Measurements from ENCODE around the gene GABARAP.

DNA sequence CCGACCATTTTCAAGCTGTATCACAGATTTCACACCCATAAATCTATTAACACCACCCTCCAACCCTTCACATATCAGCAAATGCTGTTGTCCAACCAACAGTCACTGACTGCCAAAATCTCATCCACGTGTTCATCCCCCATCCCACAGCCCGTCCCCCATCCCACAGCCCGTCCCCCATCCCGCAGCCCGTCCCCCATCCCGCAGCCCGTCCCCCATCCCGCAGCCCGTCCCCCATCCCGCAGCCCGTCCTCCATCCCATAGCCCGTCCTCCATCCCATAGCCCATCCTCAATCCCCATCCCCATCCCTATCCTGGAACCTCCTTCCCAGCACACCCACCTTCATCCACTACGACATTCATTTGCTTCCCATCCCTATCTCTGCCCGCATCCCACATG, 36.7 kb downstream of the GABARAP start:
- TF ChIP-seq, protein P1, sequence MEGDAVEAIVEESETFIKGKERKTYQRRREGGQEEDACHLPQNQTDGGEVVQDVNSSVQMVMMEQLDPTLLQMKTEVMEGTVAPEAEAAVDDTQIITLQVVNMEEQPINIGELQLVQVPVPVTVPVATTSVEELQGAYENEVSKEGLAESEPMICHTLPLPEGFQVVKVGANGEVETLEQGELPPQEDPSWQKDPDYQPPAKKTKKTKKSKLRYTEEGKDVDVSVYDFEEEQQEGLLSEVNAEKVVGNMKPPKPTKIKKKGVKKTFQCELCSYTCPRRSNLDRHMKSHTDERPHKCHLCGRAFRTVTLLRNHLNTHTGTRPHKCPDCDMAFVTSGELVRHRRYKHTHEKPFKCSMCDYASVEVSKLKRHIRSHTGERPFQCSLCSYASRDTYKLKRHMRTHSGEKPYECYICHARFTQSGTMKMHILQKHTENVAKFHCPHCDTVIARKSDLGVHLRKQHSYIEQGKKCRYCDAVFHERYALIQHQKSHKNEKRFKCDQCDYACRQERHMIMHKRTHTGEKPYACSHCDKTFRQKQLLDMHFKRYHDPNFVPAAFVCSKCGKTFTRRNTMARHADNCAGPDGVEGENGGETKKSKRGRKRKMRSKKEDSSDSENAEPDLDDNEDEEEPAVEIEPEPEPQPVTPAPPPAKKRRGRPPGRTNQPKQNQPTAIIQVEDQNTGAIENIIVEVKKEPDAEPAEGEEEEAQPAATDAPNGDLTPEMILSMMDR (IDR thresholded peaks at IDR 0.05), result no peak
- TF ChIP-seq, protein P2, sequence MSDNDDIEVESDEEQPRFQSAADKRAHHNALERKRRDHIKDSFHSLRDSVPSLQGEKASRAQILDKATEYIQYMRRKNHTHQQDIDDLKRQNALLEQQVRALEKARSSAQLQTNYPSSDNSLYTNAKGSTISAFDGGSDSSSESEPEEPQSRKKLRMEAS (IDR thresholded peaks at IDR 0.05; ENCODE audit: low read depth), result no peak
- TF ChIP-seq ELF1 (IDR thresholded peaks at IDR 0.05), result no peak
- no peak for TF ChIP-seq EP300 (IDR thresholded peaks at IDR 0.05; ENCODE audit: borderline replicate concordance in 1 of 2, low read depth in 1 of 2, low read length in 1 of 2)
- TF ChIP-seq TEAD4 (IDR thresholded peaks at IDR 0.05; ENCODE audit: borderline replicate concordance, insufficient read depth), result no peak
- no peak for TF ChIP-seq CHD2 (IDR thresholded peaks at IDR 0.05; ENCODE audit: low read length, partially characterized antibody)
- no peak for TF ChIP-seq POLR2AphosphoS5 (IDR thresholded peaks at IDR 0.05; ENCODE audit: low read depth, low read length)
- TF ChIP-seq, protein P3, sequence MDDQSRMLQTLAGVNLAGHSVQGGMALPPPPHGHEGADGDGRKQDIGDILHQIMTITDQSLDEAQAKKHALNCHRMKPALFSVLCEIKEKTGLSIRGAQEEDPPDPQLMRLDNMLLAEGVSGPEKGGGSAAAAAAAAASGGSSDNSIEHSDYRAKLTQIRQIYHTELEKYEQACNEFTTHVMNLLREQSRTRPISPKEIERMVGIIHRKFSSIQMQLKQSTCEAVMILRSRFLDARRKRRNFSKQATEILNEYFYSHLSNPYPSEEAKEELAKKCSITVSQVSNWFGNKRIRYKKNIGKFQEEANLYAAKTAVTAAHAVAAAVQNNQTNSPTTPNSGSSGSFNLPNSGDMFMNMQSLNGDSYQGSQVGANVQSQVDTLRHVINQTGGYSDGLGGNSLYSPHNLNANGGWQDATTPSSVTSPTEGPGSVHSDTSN (IDR thresholded peaks at IDR 0.05), result no peak
- TF ChIP-seq, protein P4, sequence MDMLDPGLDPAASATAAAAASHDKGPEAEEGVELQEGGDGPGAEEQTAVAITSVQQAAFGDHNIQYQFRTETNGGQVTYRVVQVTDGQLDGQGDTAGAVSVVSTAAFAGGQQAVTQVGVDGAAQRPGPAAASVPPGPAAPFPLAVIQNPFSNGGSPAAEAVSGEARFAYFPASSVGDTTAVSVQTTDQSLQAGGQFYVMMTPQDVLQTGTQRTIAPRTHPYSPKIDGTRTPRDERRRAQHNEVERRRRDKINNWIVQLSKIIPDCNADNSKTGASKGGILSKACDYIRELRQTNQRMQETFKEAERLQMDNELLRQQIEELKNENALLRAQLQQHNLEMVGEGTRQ (IDR thresholded peaks at IDR 0.05; ENCODE audit: borderline replicate concordance, low read depth, low read length), result no peak
- TF ChIP-seq RAD21 (IDR thresholded peaks at IDR 0.05; ENCODE audit: low read length), result no peak
